Peyer's patch (tissue), 4 donors: Measurements from ENCODE around the gene ANKDD1A.

Experiments used
- CTCF ChIP-seq, 6 experiments: fragments of 450-650 bp in 4 of 6; fragments of 200-600 bp in 2 of 6; sonication (generic) in 1 of 6; IDR thresholded peaks; one replicate each; pipeline ENCODE4 v1.5.1; 2017 to 2019; ENCODE audit warnings: antibody characterized with exemption in 6 of 6, mild to moderate bottlenecking in 3 of 6, moderate library complexity in 1 of 6
- POLR2A ChIP-seq, 2 donors: fragments of 450-650 bp; IDR thresholded peaks; one replicate each; pipeline ENCODE4 v1.5.1; 2017; ENCODE audit warnings: antibody characterized with exemption in 2 of 2, mild to moderate bottlenecking in 2 of 2, moderate library complexity in 2 of 2

DNA sequence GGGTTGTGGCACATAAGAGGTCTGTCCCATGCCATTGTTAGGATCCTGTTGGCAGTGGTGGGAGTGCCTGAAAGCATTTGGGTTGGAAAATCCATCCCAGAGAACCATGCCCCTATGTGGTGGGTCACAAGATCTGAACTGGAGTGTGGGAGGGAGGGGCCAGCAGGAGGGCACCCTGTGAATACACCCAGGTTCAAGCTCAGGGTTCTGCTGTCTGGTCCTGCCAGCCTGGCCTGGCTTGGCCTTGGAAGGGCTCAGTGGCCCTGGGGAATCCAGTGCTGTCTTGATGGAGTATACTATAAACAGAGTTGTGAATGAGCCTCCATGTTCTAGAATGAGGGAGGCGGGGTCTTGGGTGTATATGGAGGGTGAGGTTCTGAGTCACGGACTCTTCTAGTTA is 11.8 kb downstream of the ANKDD1A start:
- no peak for TF ChIP-seq CTCF (IDR thresholded peaks at IDR 0.05)
- TF ChIP-seq POLR2A (IDR thresholded peaks at IDR 0.05): no peak
